ENCODE data around the gene TTC6. TPM values are rescaled to one million over a fixed set of nuclear protein-coding genes. Genes with fewer than 3 reads are reported as not detected.

TTC6 gene
- total and polyA plus RNA-seq, 2 of the 4 experiments (the other 2 are of a cell fraction), result under 0.01 to 0.12 TPM

DNA sequence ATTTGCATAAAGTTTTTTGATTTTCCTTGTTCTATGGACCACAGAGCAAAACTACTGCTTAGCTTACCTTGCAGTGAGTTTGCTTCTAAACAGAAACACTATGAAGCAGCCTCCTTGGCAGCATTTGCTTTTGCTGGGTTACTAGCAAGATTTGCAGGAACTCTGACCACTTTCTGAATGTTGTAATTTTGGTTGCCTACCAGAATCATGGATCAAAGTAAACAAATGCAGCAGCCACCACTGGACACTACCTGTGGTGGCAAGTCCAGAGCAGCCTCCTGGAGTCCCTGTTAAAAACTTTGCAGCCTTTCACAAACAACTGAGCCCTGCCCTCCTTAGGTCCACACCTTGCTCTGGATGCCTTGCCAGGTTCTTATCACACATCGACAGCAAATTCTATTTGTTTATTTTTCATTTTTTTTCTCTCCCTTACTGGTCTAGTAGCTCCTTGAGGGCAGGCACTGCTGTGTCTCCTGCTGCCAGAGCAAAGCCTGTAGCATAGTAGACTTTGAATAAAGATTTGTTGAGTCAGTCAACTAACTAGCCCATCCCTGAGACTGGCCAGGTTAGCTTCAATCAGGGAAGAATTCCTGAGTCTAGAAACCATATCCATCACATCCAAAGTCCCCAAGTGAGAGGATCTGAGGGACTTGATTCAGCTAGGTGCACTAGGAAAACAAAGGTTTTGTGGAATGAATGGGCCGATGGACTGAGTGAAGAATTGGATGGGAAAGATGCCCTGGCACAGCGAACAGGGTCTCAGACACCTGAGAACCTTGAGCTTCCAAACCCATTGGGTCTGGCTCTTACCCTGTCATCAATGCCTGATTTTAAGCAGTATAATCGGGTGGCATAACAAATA, 5.7 kb downstream of the TTC6 start:
- no peak overlapping the region for H3K4ac ChIP-seq (ENCODE audit: low read depth, low read length)
- no peak for TF ChIP-seq RAD21 (IDR thresholded peaks at IDR 0.05; ENCODE audit: low read length)
- TF ChIP-seq MAZ (IDR thresholded peaks at IDR 0.05; ENCODE audit: borderline replicate concordance, low read depth, low read length), result no peak
- no peak for TF ChIP-seq RCOR1 (IDR thresholded peaks at IDR 0.05; ENCODE audit: insufficient replicate concordance, low read length)
- no peak for TF ChIP-seq MAFK (IDR thresholded peaks at IDR 0.05; ENCODE audit: low read depth, low read length)
- no peak for TF ChIP-seq BHLHE40 (IDR thresholded peaks at IDR 0.05; ENCODE audit: low read depth, low read length)
- no peak for TF ChIP-seq POLR2A (IDR thresholded peaks at IDR 0.05; ENCODE audit: low read depth, low read length)
- TF ChIP-seq NFE2L2 (IDR thresholded peaks at IDR 0.05; ENCODE audit: low read depth, low read length), result no peak
- TF ChIP-seq MXI1 (IDR thresholded peaks at IDR 0.05; ENCODE audit: borderline replicate concordance, low read depth, low read length), result no peak
- TF ChIP-seq RFX5 (IDR thresholded peaks at IDR 0.05; ENCODE audit: low read depth, low read length), result no peak
- TF ChIP-seq FOS (IDR thresholded peaks at IDR 0.05; ENCODE audit: low read depth, low read length), result no peak
- no peak for TF ChIP-seq CEBPB (IDR thresholded peaks at IDR 0.05; ENCODE audit: low read depth, low read length)
- TF ChIP-seq, protein P1, sequence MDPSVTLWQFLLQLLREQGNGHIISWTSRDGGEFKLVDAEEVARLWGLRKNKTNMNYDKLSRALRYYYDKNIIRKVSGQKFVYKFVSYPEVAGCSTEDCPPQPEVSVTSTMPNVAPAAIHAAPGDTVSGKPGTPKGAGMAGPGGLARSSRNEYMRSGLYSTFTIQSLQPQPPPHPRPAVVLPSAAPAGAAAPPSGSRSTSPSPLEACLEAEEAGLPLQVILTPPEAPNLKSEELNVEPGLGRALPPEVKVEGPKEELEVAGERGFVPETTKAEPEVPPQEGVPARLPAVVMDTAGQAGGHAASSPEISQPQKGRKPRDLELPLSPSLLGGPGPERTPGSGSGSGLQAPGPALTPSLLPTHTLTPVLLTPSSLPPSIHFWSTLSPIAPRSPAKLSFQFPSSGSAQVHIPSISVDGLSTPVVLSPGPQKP (IDR thresholded peaks at IDR 0.05; ENCODE audit: borderline replicate concordance, low read depth, low read length), result no peak
- TF ChIP-seq CHD1 (IDR thresholded peaks at IDR 0.05; ENCODE audit: low read depth, low read length), result no peak
- TF ChIP-seq, protein P2, sequence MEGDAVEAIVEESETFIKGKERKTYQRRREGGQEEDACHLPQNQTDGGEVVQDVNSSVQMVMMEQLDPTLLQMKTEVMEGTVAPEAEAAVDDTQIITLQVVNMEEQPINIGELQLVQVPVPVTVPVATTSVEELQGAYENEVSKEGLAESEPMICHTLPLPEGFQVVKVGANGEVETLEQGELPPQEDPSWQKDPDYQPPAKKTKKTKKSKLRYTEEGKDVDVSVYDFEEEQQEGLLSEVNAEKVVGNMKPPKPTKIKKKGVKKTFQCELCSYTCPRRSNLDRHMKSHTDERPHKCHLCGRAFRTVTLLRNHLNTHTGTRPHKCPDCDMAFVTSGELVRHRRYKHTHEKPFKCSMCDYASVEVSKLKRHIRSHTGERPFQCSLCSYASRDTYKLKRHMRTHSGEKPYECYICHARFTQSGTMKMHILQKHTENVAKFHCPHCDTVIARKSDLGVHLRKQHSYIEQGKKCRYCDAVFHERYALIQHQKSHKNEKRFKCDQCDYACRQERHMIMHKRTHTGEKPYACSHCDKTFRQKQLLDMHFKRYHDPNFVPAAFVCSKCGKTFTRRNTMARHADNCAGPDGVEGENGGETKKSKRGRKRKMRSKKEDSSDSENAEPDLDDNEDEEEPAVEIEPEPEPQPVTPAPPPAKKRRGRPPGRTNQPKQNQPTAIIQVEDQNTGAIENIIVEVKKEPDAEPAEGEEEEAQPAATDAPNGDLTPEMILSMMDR (conservative IDR thresholded peaks at IDR 0.05; ENCODE audit: low read depth, low read length), result no peak
- TF ChIP-seq SMC3 (IDR thresholded peaks at IDR 0.05; ENCODE audit: low read depth, low read length), result no peak
- H3K27me3 ChIP-seq (ENCODE audit: control insufficient read depth, insufficient read depth, low read length), result peaks cover 98% of the 10 kb centered on the region
- ATAC-seq (ENCODE audit: low read depth) (no peak), DNase-seq (no peak)
- no TSS peak for BruUV-seq (replicated peaks)
- no peak overlapping the region for H2AFZ ChIP-seq (replicated peaks; ENCODE audit: low read length, poor library complexity)
- no peak overlapping the region for H2BK20ac ChIP-seq (ENCODE audit: low read depth, low read length)
- H3K4me1 ChIP-seq (ENCODE audit: control insufficient read depth, insufficient read depth, low read length), result peaks cover 4% of the 10 kb centered on the region; the same call in 1 of the 2 replicates
- no peak overlapping the region for H2AK9ac ChIP-seq (replicated peaks; ENCODE audit: low read depth, low read length, poor library complexity)
- no peak overlapping the region for H4K91ac ChIP-seq (ENCODE audit: insufficient read depth, low read depth, low read length)
- H3K27ac ChIP-seq (ENCODE audit: insufficient read depth, low read length), result no peak overlapping the region
- H4K20me1 ChIP-seq (ENCODE audit: insufficient read depth, low read length), result no peaks in the 10 kb centered on the region
- H3K79me1 ChIP-seq (ENCODE audit: low read depth in 1 of 2, low read length in 2 of 2), result no peaks in the 10 kb centered on the region
- ChIA-PET POLR2A (ENCODE audit: unreplicated experiment) (no interaction called here), CTCF (no interaction called here)
- in situ Hi-C loops (cut with MboI; ENCODE audit: low sequenced_read_pairs) (no loop called here), intact Hi-C loops (cut with micrococcal nuclease) (no loop called here), dilution Hi-C loops (cut with HindIII; ENCODE audit: low sequenced_read_pairs, unreplicated experiment) (no loop called here)
- no peak overlapping the region for H3K56ac ChIP-seq (ENCODE audit: extremely low read depth, insufficient read depth, low read length)
- H2AK5ac ChIP-seq (ENCODE audit: low read depth, low read length), result no peak overlapping the region
- H2BK120ac ChIP-seq (ENCODE audit: low read depth, low read length), result no peak overlapping the region
- no peak overlapping the region for H3K18ac ChIP-seq (ENCODE audit: low read depth, low read length)
- no peaks in the 10 kb centered on the region for H3K36me3 ChIP-seq (ENCODE audit: control insufficient read depth, insufficient read depth, low read length)
- WGBS, 2 experiments (ENCODE audit: extremely low coverage in 2 of 2, insufficient read length in 1 of 2), result 83% methylated on average over 1 of the region's 4 CpGs; no CpG with 5 or more reads in 1 of the 2 experiments
- no peak overlapping the region for H4K8ac ChIP-seq (ENCODE audit: low read depth in 2 of 2, low read length in 2 of 2)
- H4K5ac ChIP-seq (ENCODE audit: low read depth, low read length), result no peak overlapping the region
- H2BK5ac ChIP-seq (ENCODE audit: low read depth, low read length, poor library complexity, severe bottlenecking), result no peak overlapping the region
- 0 out of 2 replicates have a peak, but pooled peaks cover 3% of the 10 kb centered on the region for H3K9me1 ChIP-seq (ENCODE audit: insufficient read depth, low read length)
- H3K23ac ChIP-seq (ENCODE audit: low read depth, low read length), result no peak overlapping the region
- H3K4me3 ChIP-seq (ENCODE audit: insufficient read depth, low read depth, low read length), result no peak overlapping the region
- H2BK15ac ChIP-seq (ENCODE audit: low read depth, low read length), result no peak overlapping the region
- H3K9me3 ChIP-seq (ENCODE audit: control insufficient read depth, insufficient read depth, low read length), result peaks cover 30% of the 10 kb centered on the region
- no peak overlapping the region for H3K14ac ChIP-seq (replicated peaks; ENCODE audit: low read depth, low read length)
- H3K4me2 ChIP-seq (ENCODE audit: low read depth, low read length), result no peak overlapping the region
- H3K9ac ChIP-seq (ENCODE audit: low read depth, low read length), result no peak overlapping the region

Data from IMR-90 (cell line).